Activated CD4-positive, alpha-beta T cell treated with anti-CD3 and anti-CD28 coated beads, Interleukin-2, amount 50 U/mL, for 4 hours (primary cell): ENCODE data around the gene PPP4R3B.

Experiments
- DNase-seq, 2 experiments: peaks; one replicate each; pipeline ENCODE4 v3.0.0-alpha.2; 2020

Gene PPP4R3B

DNA sequence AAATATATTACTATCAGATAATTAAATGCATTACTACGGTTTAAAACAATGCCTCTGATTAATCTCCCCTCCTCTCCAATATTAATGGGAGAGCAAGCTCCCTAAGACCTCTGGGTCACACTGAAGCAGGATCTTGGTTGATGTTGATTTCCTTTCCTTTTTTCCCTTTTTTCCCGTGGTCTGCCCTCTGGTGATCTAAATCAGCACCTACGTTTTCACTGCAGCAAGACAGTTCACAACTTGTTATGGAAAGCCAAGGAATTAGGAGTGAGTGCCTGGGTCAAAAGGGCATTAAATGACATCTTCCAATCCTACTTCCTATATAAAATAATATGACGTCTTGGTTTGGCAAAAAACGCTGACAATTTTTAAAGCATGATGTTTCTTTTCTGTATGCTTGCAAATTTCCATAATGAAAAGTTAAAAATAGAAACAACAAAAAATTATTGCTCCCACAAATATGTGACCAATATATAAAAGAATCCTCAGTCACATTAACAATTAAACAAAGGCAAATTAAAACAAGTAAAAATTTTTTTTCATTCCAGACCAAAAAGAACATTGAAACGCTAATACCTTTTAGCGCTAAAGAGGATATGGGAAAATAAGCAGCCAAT is 105.8 kb downstream of the PPP4R3B start:
- no peak for DNase-seq

DNA sequence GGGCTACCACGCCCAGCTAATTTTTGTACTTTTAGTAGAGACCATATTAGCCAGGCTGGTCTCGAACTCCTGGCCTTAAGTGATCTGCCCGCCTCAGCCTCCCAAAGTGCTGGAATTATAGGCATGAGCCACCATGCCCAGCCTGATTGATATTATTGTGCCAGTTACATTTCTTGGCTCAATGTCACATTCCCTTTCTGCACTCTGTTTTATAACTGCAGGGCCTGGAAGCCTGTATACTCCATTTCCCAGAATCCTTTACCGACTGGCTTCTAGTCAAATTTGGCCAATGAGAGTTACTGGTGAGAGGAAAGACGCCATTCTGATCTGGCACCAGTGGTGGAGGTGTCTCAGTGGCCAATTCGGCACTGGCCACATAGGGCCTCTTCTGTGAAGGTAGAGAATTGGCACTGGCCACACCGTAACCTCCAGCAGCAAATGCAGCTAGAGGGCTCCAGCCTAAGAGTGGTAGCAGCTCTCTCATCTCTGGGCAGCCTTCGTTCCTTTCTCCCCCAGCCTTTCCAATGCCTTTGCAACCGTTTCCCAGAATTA is 114.8 kb downstream of the PPP4R3B start:
- DNase-seq, result no peak

GRCh38 chr2:55500025-55500424 is 117.4 kb downstream of the PPP4R3B start:
- no peak for DNase-seq

DNA sequence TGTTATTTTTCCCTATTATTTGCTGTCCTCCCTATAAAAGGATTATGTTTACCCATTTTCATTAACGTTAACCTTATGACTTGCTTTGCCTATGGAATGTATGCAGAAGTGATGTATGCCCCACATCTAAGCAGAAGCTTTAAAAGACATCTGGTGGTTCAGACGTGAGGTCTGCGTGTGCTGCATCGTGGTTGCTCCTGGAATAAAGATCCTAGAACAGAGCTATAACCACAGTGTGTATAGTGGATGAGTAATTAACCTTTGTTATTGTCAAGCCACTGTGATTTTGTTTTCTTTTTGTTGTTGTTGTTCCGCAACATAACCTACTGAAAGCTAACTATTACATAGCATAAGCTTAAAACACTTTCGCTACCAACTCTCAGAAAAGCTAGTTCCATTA is 118.8 kb downstream of the PPP4R3B start:
- DNase-seq, result no peak
